Naive thymus-derived CD8-positive, alpha-beta T cell (primary cell): ENCODE measurements around the gene OR8J1. TPM values are rescaled to one million over a fixed set of nuclear protein-coding genes. Genes with fewer than 3 reads are reported as not detected.

ENCODE experiments used
- ATAC-seq, 2 donors: fragments of 150-1000 bp; cut with Tn5 transposase in 1 of 2; sonication (Bioruptor Pico), chemical (Tn5 transposase) in 1 of 2; 1 replicate in 1 of 2; 2 replicates in 1 of 2; pipeline ENCODE4 v1.10.0; 2021; ENCODE audit warnings: mild to moderate bottlenecking in 2 of 2, moderate library complexity in 2 of 2
- POLR2A ChIA-PET: fragments of 350-600 bp; sonication (Branson Sonifier 250); formaldehyde crosslinking; loops from one replicate; lab custom pipeline; 2021; ENCODE audit warnings: antibody characterized with exemption; lab: Charles Lee
- DNase-seq, 10 donors: peaks; one replicate each; pipeline versions ENCODE4 v3.0.0 to v3.0.0-alpha.2; 2020 to 2022
- H3K27ac Mint-ChIP-seq, 10 donors: one replicate each; pipeline ENCODE4 v1.8.0; 2020 to 2022; ENCODE audit warnings: mild to moderate bottlenecking in 10 of 10, mixed read lengths in 10 of 10, moderate library complexity in 4 of 10, inconsistent platforms in 1 of 10
- H3K27me3 Mint-ChIP-seq, 5 donors: one replicate each; pipeline ENCODE4 v1.8.0; 2021 to 2022; ENCODE audit warnings: mixed read lengths in 5 of 5
- H3K36me3 Mint-ChIP-seq, 3 donors: one replicate each; pipeline ENCODE4 v1.8.0; 2020 to 2022; ENCODE audit warnings: mixed read lengths in 3 of 3, mild to moderate bottlenecking in 2 of 3, inconsistent platforms in 1 of 3
- H3K4me1 Mint-ChIP-seq, 4 donors: one replicate each; pipeline ENCODE4 v1.8.0; 2021 to 2022; ENCODE audit warnings: mixed read lengths in 4 of 4
- H3K4me3 Mint-ChIP-seq, 10 donors: one replicate each; pipeline ENCODE4 v1.8.0; 2020 to 2022; ENCODE audit warnings: mild to moderate bottlenecking in 10 of 10, mixed read lengths in 10 of 10, moderate library complexity in 6 of 10, inconsistent platforms in 1 of 10
- H3K9me3 Mint-ChIP-seq, 9 donors: one replicate each; pipeline ENCODE4 v1.8.0; 2020 to 2022; ENCODE audit warnings: mixed read lengths in 9 of 9, mild to moderate bottlenecking in 3 of 9, inconsistent platforms in 1 of 9, moderate library complexity in 1 of 9
- polyA plus RNA-seq, 3 donors: library from polyadenylated mRNA; unstranded; fragments of 300-500 nt; fragmentation: Illumina TruSeq; gene quantifications; one replicate each; pipeline ENCODE4 v1.2.3, GENCODE V29; 2021
- total RNA-seq, 8 experiments: library from RNA in 2 of 8; stranded (reverse) in 2 of 8; gene quantifications; one replicate each; pipeline ENCODE4 v1.2.3 and lab custom pipeline; 2021 to 2026

Gene OR8J1
- total and polyA plus RNA-seq, 5 experiments from 2014 or later, result not detected

DNA sequence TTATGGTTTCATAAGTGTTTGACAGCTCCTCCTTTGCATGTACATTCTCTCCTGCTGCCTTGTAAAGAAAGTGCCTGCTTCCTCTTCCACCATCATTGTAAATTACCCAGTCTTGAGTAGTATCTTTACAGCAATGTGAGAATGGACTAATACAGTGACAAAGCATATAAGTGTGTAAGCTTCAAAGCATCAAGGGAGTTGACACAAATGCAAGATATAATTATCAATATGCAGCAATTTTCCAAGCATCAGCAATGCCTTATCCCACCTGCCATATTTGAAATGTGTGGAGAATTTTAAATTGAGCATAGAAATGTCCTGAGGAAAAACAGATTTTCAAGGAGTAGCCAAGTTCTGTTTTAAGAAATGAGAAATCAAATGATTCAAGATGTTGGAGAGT, 56.7 kb downstream of the OR8J1 start:
- POLR2A ChIA-PET, result no interaction called here
- ATAC-seq, result no peak
- no peak for DNase-seq
- peaks cover 0 to 5% (median 0%) of the 10 kb centered on the region in 3 donors for H3K36me3 Mint-ChIP-seq
- peaks cover 6 to 40% (median 16%) of the 10 kb centered on the region in 9 donors for H3K9me3 Mint-ChIP-seq
- no peak overlapping the region for H3K27ac Mint-ChIP-seq
- no peaks in the 10 kb centered on the region for H3K4me1 Mint-ChIP-seq
- no peaks in the 10 kb centered on the region for H3K27me3 Mint-ChIP-seq
- no peak overlapping the region for H3K4me3 Mint-ChIP-seq

Other genes with a start within 250 kb of the OR8J1 start
- not detected for gene OR8H3, start 231.9 kb upstream of the OR8J1 start, total RNA-seq
- gene OR8H3, start 231.9 kb upstream of the OR8J1 start, polyA plus RNA-seq, result not detected
- not detected for gene OR8J3, start 214.1 kb upstream of the OR8J1 start, total RNA-seq
- gene OR8J3, start 214.1 kb upstream of the OR8J1 start, polyA plus RNA-seq, result not detected
- gene OR8K5, start 194.0 kb upstream of the OR8J1 start, total RNA-seq, result not detected
- not detected for gene OR8K5, start 194.0 kb upstream of the OR8J1 start, polyA plus RNA-seq
- gene OR5J2, start 177.7 kb upstream of the OR8J1 start, total RNA-seq, result not detected
- gene OR5J2, start 177.7 kb upstream of the OR8J1 start, polyA plus RNA-seq, result not detected
- not detected for gene OR5T2, start 120.0 kb upstream of the OR8J1 start, total RNA-seq
- not detected for gene OR5T2, start 120.0 kb upstream of the OR8J1 start, polyA plus RNA-seq
- not detected for gene OR5T3, start 102.0 kb upstream of the OR8J1 start, total RNA-seq
- gene OR5T3, start 102.0 kb upstream of the OR8J1 start, polyA plus RNA-seq, result not detected
- not detected for gene OR5T1, start 80.1 kb upstream of the OR8J1 start, total RNA-seq
- not detected for gene OR5T1, start 80.1 kb upstream of the OR8J1 start, polyA plus RNA-seq
- not detected for gene OR8H1, start 62.0 kb upstream of the OR8J1 start, total RNA-seq
- not detected for gene OR8H1, start 62.0 kb upstream of the OR8J1 start, polyA plus RNA-seq
- not detected for gene OR8K3, start 39.1 kb upstream of the OR8J1 start, total RNA-seq
- gene OR8K3, start 39.1 kb upstream of the OR8J1 start, polyA plus RNA-seq, result not detected
- not detected for gene OR8K1, start 8.3 kb upstream of the OR8J1 start, total RNA-seq
- gene OR8K1, start 8.3 kb upstream of the OR8J1 start, polyA plus RNA-seq, result not detected
- not detected for gene OR8U1, start 21.3 kb downstream of the OR8J1 start, total RNA-seq
- gene OR8U1, start 21.3 kb downstream of the OR8J1 start, polyA plus RNA-seq, result not detected
- gene OR5AL1, start 58.4 kb downstream of the OR8J1 start, total RNA-seq, result not detected
- gene OR5AL1, start 58.4 kb downstream of the OR8J1 start, polyA plus RNA-seq, result not detected
- not detected for gene OR5M3, start 119.1 kb downstream of the OR8J1 start, total RNA-seq
- gene OR5M3, start 119.1 kb downstream of the OR8J1 start, polyA plus RNA-seq, result not detected
- not detected for gene OR5M8, start 137.1 kb downstream of the OR8J1 start, total RNA-seq
- gene OR5M8, start 137.1 kb downstream of the OR8J1 start, polyA plus RNA-seq, result not detected
- gene OR5M11, start 189.0 kb downstream of the OR8J1 start, total RNA-seq, result not detected
- gene OR5M11, start 189.0 kb downstream of the OR8J1 start, polyA plus RNA-seq, result not detected
- gene OR5M10, start 223.4 kb downstream of the OR8J1 start, total RNA-seq, result not detected
- not detected for gene OR5M10, start 223.4 kb downstream of the OR8J1 start, polyA plus RNA-seq